Neural cell (in vitro differentiated cells): Measurements from ENCODE around the gene INPP4B. TPM values are rescaled to one million over a fixed set of nuclear protein-coding genes. Genes with fewer than 3 reads are reported as not detected.
A peak's percentile ranks its signal among the peaks of the same experiment; 100 is the strongest.

Source experiments
- H2AFZ ChIP-seq: fragments of 200-600, 300-800 bp; sonication (generic), shearing (Covaris generic); 2 replicates; pipeline ENCODE4 v1.6.0; 2014; ENCODE audit warnings: low read depth, mild to moderate bottlenecking, antibody characterized with exemption, low read length, moderate library complexity
- H3F3A ChIP-seq: fragments of 200-600 bp; shearing (Covaris generic); 2 replicates; pipeline ENCODE4 v1.6.1; 2016; ENCODE audit warnings: mild to moderate bottlenecking, moderate library complexity, mixed read lengths, antibody characterized with exemption, low read length; ENCODE audit not compliant: insufficient read depth, poor library complexity, severe bottlenecking
- H3K27ac ChIP-seq: fragments of 200-600, 300-800 bp; sonication (generic), shearing (Covaris generic); 2 replicates; pipeline ENCODE4 v1.5.1; 2014; ENCODE audit warnings: mild to moderate bottlenecking, low read length, moderate library complexity
- H3K27me3 ChIP-seq: fragments of 300-800, 200-600 bp; sonication (generic), shearing (Covaris generic); 2 replicates; pipeline ENCODE4 v1.6.0; 2014; ENCODE audit warnings: mild to moderate bottlenecking, low read depth, low read length, moderate library complexity; ENCODE audit not compliant: insufficient read depth
- H3K36me3 ChIP-seq: fragments of 300-800, 200-600 bp; sonication (generic), shearing (Covaris generic); 2 replicates; pipeline ENCODE4 v1.5.1; 2014; ENCODE audit warnings: mild to moderate bottlenecking, antibody characterized with exemption, low read length, moderate library complexity; ENCODE audit not compliant: insufficient read depth
- H3K4me2 ChIP-seq: fragments of 300-800, 200-600 bp; sonication (generic), shearing (Covaris generic); 2 replicates; pipeline ENCODE4 v1.6.0; 2014; ENCODE audit warnings: mild to moderate bottlenecking, low read length
- H3K4me3 ChIP-seq: fragments of 300-800, 200-600 bp; sonication (generic), shearing (Covaris generic); 2 replicates; pipeline ENCODE4 v1.5.1; 2014; ENCODE audit warnings: mild to moderate bottlenecking, low read length, moderate library complexity
- H3K79me2 ChIP-seq: fragments of 200-600 bp; shearing (Covaris generic); replicated peaks from 2 replicates; pipeline ENCODE4 v1.6.0; 2014; ENCODE audit warnings: mild to moderate bottlenecking, low read length, moderate library complexity; ENCODE audit not compliant: insufficient read depth
- H3K9ac ChIP-seq: fragments of 300-800, 200-600 bp; sonication (generic), shearing (Covaris generic); 2 replicates; pipeline ENCODE4 v1.6.1; 2016; ENCODE audit warnings: mild to moderate bottlenecking, low read length, mixed read lengths
- H3K9me2 ChIP-seq: fragments of 200-600 bp; shearing (Covaris generic); 2 replicates; pipeline ENCODE4 v1.6.1; 2016; ENCODE audit warnings: mild to moderate bottlenecking, low read length, mixed read lengths; ENCODE audit not compliant: insufficient read depth
- H3K9me3 ChIP-seq: fragments of 200-600, 300-800 bp; sonication (generic), shearing (Covaris generic); 2 replicates; pipeline ENCODE4 v1.6.1; 2016; ENCODE audit warnings: mild to moderate bottlenecking, mixed run types, low read length, moderate library complexity, mixed read lengths
- H4K20me1 ChIP-seq: fragments of 200-600 bp; shearing (Covaris generic); 2 replicates; pipeline ENCODE4 v1.6.1; 2016; ENCODE audit warnings: mild to moderate bottlenecking, mixed run types; ENCODE audit not compliant: insufficient read depth
- CTCF ChIP-seq: fragments of 450-650 bp; IDR thresholded peaks from 2 replicates; pipeline ENCODE4 v1.5.1; 2014; ENCODE audit warnings: antibody characterized with exemption, mild to moderate bottlenecking, moderate library complexity; ENCODE audit not compliant: poor library complexity, severe bottlenecking
- EP300 ChIP-seq: fragments of 450-650 bp; conservative IDR thresholded peaks from 2 replicates; pipeline ENCODE4 v1.6.1; 2014; ENCODE audit warnings: antibody characterized with exemption, mild to moderate bottlenecking, moderate library complexity; ENCODE audit not compliant: poor library complexity, severe bottlenecking
- EZH2 ChIP-seq: fragments of 200-600, 300-800 bp; shearing (Covaris generic), sonication (generic); IDR thresholded peaks from 2 replicates; pipeline ENCODE4 v1.6.1; 2014; ENCODE audit warnings: antibody characterized with exemption, low read length, borderline replicate concordance, mild to moderate bottlenecking; ENCODE audit not compliant: insufficient read depth, poor library complexity, severe bottlenecking
- MXI1 ChIP-seq: fragments of 450-650 bp; conservative IDR thresholded peaks from 2 replicates; pipeline ENCODE4 v1.6.1; 2014; ENCODE audit warnings: antibody characterized with exemption, mild to moderate bottlenecking; ENCODE audit not compliant: poor library complexity, severe bottlenecking
- POLR2AphosphoS5 ChIP-seq: IDR thresholded peaks from 2 replicates; pipeline ENCODE4 v1.6.1; 2012
- RAD21 ChIP-seq: fragments of 450-650 bp; conservative IDR thresholded peaks from 2 replicates; pipeline ENCODE4 v1.6.1; 2014; ENCODE audit warnings: antibody characterized with exemption, mild to moderate bottlenecking, moderate library complexity
- REST ChIP-seq: IDR thresholded peaks from 2 replicates; pipeline ENCODE4 v1.6.1; 2012; ENCODE audit warnings: borderline replicate concordance
- SMC3 ChIP-seq: fragments of 450-650 bp; conservative IDR thresholded peaks from 2 replicates; pipeline ENCODE4 v1.6.1; 2014; ENCODE audit warnings: antibody characterized with exemption, mild to moderate bottlenecking, moderate library complexity; ENCODE audit not compliant: poor library complexity
- TAF1 ChIP-seq: IDR thresholded peaks from 2 replicates; pipeline ENCODE4 v1.6.1; 2012; ENCODE audit warnings: low read depth
- polyA plus RNA-seq: library from polyadenylated mRNA; depleted of rRNA; stranded (reverse); fragments of >200 nt; gene quantifications from 2 replicates; pipeline ENCODE4 v1.2.3, GENCODE V29; 2014

Gene INPP4B
- polyA plus RNA-seq, 1 donor from 2014 or later = 0.30 TPM

GRCh38 chr4:142156256-142156655, 689.8 kb downstream of the INPP4B start:
- H3K4me2 ChIP-seq = no peak overlapping the region
- H3K79me2 ChIP-seq = no peaks in the 10 kb centered on the region

GRCh38 chr4:142155347-142155746, 690.8 kb downstream of the INPP4B start:
- Histone ChIP-seq H2AFZ (no peak overlapping the region), H3K27ac (no peak overlapping the region), H3K9ac (no peak overlapping the region), H3K4me3 (peak overlapping the region; percentile 6), H3K9me2 (no peaks in the 10 kb centered on the region), H3K36me3 (no peaks in the 10 kb centered on the region), H4K20me1 (no peaks in the 10 kb centered on the region), H3K27me3 (no peaks in the 10 kb centered on the region), H3K9me3 (no peaks in the 10 kb centered on the region), H3K4me2 (peak overlapping the region; percentile 41), H3F3A (no peaks in the 10 kb centered on the region), H3K79me2 (no peaks in the 10 kb centered on the region)
- TF ChIP-seq MXI1 (no peak), EZH2 (no peak), REST (no peak), EP300 (peak; percentile 17), TAF1 (no peak), RAD21 (no peak)

More at GRCh38 chr4:142156256-142156655, 689.8 kb downstream of the INPP4B start:
- Histone ChIP-seq H3K9ac (no peak overlapping the region), H2AFZ (no peak overlapping the region), H3F3A (no peaks in the 10 kb centered on the region), H3K27me3 (no peaks in the 10 kb centered on the region), H3K9me3 (no peaks in the 10 kb centered on the region), H3K4me3 (no peak overlapping the region), H4K20me1 (no peaks in the 10 kb centered on the region), H3K36me3 (no peaks in the 10 kb centered on the region), H3K9me2 (no peaks in the 10 kb centered on the region), H3K27ac (no peak overlapping the region)
- TF ChIP-seq MXI1 (no peak), REST (no peak), EZH2 (no peak), SMC3 (no peak), TAF1 (no peak), EP300 (no peak), CTCF (no peak), POLR2AphosphoS5 (no peak), RAD21 (no peak)
